ENCODE data around the gene REEP1. TPM values are rescaled to one million over a fixed set of nuclear protein-coding genes. Genes with fewer than 3 reads are reported as not detected.

REEP1 gene
- total RNA-seq, 4 donors from 2014 or later = 0.34 to 5.2 (median 2.4) TPM

DNA sequence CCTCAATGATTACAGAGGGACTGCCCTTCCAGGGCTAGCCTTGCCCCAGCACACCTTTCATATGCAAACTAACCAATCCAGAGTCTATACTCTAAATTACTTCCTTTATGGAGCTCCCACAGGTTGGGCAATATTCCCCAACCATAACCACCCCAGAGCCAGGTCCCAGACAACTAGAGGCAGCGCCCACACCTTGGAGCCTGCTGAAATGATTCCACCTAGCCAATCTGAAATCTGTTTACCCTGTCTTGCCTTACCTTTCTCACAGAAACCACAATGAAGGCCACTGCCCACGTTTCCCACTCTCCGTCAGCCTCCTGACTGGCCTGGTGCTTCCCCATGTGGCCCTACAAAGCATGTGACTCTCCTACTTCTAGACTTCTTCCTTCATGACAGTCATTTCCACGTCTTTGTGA, 62.0 kb downstream of the REEP1 start:
- H3K9me3 ChIP-seq = no peaks in the 10 kb centered on the region
- no peak for DNase-seq (ENCODE audit: low spot score in 2 of 2)
- no peak overlapping the region for H3K4me3 ChIP-seq
- H3K4me1 ChIP-seq = no peaks in the 10 kb centered on the region
- H3K27ac ChIP-seq = no peak overlapping the region
- no peaks in the 10 kb centered on the region for H3K27me3 ChIP-seq
- H3K36me3 ChIP-seq = no peaks in the 10 kb centered on the region
- 82% methylated on average over 4 of the region's 4 CpGs for WGBS
- TF ChIP-seq POLR2AphosphoS5 (IDR thresholded peaks at IDR 0.05) (no peak), EP300 (IDR thresholded peaks at IDR 0.05) (no peak), POLR2A (IDR thresholded peaks at IDR 0.05) (no peak)
- TF ChIP-seq, protein P1, sequence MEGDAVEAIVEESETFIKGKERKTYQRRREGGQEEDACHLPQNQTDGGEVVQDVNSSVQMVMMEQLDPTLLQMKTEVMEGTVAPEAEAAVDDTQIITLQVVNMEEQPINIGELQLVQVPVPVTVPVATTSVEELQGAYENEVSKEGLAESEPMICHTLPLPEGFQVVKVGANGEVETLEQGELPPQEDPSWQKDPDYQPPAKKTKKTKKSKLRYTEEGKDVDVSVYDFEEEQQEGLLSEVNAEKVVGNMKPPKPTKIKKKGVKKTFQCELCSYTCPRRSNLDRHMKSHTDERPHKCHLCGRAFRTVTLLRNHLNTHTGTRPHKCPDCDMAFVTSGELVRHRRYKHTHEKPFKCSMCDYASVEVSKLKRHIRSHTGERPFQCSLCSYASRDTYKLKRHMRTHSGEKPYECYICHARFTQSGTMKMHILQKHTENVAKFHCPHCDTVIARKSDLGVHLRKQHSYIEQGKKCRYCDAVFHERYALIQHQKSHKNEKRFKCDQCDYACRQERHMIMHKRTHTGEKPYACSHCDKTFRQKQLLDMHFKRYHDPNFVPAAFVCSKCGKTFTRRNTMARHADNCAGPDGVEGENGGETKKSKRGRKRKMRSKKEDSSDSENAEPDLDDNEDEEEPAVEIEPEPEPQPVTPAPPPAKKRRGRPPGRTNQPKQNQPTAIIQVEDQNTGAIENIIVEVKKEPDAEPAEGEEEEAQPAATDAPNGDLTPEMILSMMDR (IDR thresholded peaks at IDR 0.05) = no peak

DNA sequence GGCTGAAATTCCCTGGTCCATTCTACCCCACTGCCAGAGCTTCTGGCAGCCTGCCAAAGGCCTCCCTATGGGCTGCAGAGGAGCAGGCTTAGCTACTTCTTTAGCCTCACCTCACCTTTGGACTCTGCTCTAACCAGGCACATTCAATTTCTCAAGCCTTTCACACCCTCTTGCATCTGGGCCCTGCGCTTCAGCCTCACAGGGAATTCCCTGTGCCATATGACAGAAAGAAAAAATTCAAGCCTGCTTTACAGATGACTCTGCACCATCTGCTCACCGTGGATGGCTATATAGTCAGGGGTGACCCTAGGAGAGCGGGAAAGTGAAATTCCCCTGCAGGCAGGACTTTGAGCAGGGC, 62.5 kb downstream of the REEP1 start:
- Histone ChIP-seq H3K36me3 (no peaks in the 10 kb centered on the region), H3K27ac (no peak overlapping the region), H3K9me3 (no peaks in the 10 kb centered on the region), H3K27me3 (no peaks in the 10 kb centered on the region), H3K4me1 (no peaks in the 10 kb centered on the region), H3K4me3 (no peak overlapping the region)
- TF ChIP-seq POLR2A (IDR thresholded peaks at IDR 0.05) = no peak
- no peak for TF ChIP-seq EP300 (IDR thresholded peaks at IDR 0.05)
- TF ChIP-seq, protein P1 (IDR thresholded peaks at IDR 0.05) = no peak
- no peak for TF ChIP-seq POLR2AphosphoS5 (IDR thresholded peaks at IDR 0.05)
- no peak for DNase-seq (ENCODE audit: low spot score in 2 of 2)
- WGBS = 87% methylated on average over 3 of the region's 3 CpGs

DNA sequence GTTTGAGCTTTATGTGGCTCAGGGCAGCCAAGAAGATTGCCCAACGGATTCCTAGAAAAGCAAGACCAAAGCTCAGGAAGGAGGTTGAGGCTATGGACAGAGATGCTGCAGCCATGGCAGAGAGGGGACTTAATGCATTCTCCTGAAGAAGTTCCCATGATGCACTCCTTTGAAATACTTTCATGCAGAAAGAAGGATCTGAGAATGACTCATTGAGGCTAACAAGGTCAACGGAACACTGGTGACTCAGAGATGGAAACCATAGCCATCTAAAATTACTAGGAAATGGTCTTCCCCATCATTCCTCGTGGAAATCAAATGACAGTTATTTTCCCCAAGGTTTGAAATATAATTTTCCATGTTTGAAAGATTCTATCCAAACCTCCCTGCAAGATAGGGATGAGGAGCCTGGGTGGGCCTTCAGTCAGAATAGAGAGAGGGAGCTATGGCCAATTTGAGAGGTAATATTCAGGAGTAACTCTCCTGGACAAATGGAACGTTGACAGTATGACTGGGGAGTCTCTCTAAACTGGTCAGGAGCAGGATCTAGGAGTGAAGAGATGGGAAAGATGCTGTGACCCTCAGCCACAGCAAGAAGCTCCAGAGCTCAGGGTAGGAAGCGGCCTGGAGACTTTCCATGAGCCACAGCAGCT, 63.0 kb downstream of the REEP1 start:
- Histone ChIP-seq H3K4me1 (no peaks in the 10 kb centered on the region), H3K27ac (no peak overlapping the region), H3K36me3 (no peaks in the 10 kb centered on the region), H3K9me3 (no peaks in the 10 kb centered on the region), H3K4me3 (no peak overlapping the region), H3K27me3 (no peaks in the 10 kb centered on the region)
- TF ChIP-seq POLR2AphosphoS5 (IDR thresholded peaks at IDR 0.05) (no peak), POLR2A (IDR thresholded peaks at IDR 0.05) (no peak), EP300 (IDR thresholded peaks at IDR 0.05) (no peak)
- TF ChIP-seq, protein P1 (IDR thresholded peaks at IDR 0.05) = no peak
- WGBS = 63% methylated on average over 5 of the region's 5 CpGs
- no peak for DNase-seq (ENCODE audit: low spot score in 2 of 2)

DNA sequence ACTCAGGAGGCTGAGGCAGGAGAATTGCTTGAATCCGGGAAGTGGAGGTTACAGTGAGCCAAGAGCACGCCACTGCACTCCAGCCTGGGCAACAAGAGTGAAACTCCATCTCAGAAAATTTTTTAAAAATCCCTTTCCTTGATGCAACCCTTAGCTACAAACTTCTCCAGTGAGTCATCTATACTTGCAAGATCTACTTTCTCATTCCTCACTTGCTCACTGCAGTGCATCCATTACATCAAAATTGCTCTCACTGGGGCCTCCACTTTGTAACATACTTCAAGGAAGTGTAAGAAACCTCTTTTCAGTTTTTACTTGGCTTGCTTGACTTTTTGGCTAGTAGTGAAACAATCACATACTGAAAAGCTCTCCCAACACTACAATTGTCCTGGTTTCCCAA, 65.3 kb downstream of the REEP1 start:
- Histone ChIP-seq H3K4me1 (no peaks in the 10 kb centered on the region), H3K4me3 (no peak overlapping the region), H3K36me3 (no peaks in the 10 kb centered on the region), H3K27ac (no peak overlapping the region), H3K9me3 (no peaks in the 10 kb centered on the region), H3K27me3 (no peaks in the 10 kb centered on the region)
- TF ChIP-seq, protein P1 (IDR thresholded peaks at IDR 0.05) = no peak
- no peak for TF ChIP-seq POLR2AphosphoS5 (IDR thresholded peaks at IDR 0.05)
- no peak for TF ChIP-seq EP300 (IDR thresholded peaks at IDR 0.05)
- no peak for TF ChIP-seq POLR2A (IDR thresholded peaks at IDR 0.05)
- 100% methylated on average over 2 of the region's 2 CpGs for WGBS
- DNase-seq (ENCODE audit: low spot score in 2 of 2) = no peak

DNA sequence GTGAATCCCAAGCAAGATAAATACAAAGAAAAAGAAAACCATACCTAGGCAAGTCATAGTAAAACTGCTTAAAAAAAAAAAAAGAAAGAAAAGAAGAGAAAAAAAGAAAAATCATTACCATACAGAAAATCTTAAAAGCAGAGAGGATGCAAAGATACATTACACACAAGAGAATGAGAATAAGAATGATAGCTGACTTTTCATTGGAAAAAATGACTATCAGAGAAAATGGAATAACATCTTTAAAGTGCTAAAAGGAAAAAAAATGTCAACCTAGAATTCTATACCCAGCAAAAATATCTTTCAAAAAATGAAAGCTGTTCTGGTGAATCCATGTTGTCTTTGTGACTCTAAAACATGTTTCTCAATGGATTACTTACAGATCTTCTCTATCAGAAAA, 66.2 kb downstream of the REEP1 start:
- no peak overlapping the region for H3K4me3 ChIP-seq
- H3K9me3 ChIP-seq = no peaks in the 10 kb centered on the region
- no peak for DNase-seq (ENCODE audit: low spot score in 2 of 2)
- H3K27me3 ChIP-seq = no peaks in the 10 kb centered on the region
- H3K36me3 ChIP-seq = no peaks in the 10 kb centered on the region
- H3K27ac ChIP-seq = no peak overlapping the region
- TF ChIP-seq, protein P1 (IDR thresholded peaks at IDR 0.05) = no peak
- TF ChIP-seq POLR2A (IDR thresholded peaks at IDR 0.05) = no peak
- TF ChIP-seq POLR2AphosphoS5 (IDR thresholded peaks at IDR 0.05) = no peak
- TF ChIP-seq EP300 (IDR thresholded peaks at IDR 0.05) = no peak
- H3K4me1 ChIP-seq = no peaks in the 10 kb centered on the region

All from suprapubic skin (tissue), 4 donors.